Cardiac septum (tissue), 1 donor: ENCODE data around the gene TMX1. TPM values are rescaled to one million over a fixed set of nuclear protein-coding genes. Genes with fewer than 3 reads are reported as not detected.

ENCODE experiments used
- DNase-seq: peaks from one replicate; pipeline ENCODE4 v3.0.0-alpha.2; 2020; ENCODE audit warnings: low spot score
- intact Hi-C: fragments of 100-400 bp; cut with DNase I; formaldehyde crosslinking; loops from one replicate; pipeline ENCODE4 v1.14.0; 2022
- total RNA-seq: library from RNA; stranded (reverse); fragmentation: NEBNext Ultra II Directional; extraction: Animal tissue kit (Norgen Biotek cat#: 25700); gene quantifications from one replicate; pipeline ENCODE4 v1.2.1, GENCODE V29; 2021
- donor health status: DM: no; HTN: no; CAD: no.

TMX1 gene
- total RNA-seq, 1 donor from 2014 or later: 8.7 TPM

- intact Hi-C loops: loop anchor here (10.0 kb wide), 2 partner anchors 696 to 836 kb away; partner anchors contain the start of gene RTRAF
- DNase-seq: no peak
Measured at GRCh38 chr14:51289169-51289568, 49.1 kb downstream of the TMX1 start.

DNA sequence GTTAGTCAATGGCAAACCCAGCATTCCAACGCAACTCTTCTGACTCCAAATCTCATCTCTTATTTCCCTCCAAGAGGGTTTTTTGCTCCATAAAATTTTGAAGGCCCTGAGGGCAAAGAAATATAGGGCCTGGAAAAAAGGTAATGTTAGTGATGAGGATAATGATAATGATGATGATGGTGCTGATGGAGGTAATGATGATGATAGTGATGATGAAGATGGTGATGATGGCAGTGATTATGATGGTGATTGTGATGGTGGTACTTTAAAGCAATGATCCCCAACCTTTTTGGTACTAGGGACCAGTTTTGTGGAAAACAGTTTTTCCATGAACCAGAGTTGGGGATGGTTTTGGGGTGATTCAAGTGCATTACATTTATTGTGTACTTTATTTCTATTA, 50.1 kb downstream of the TMX1 start:
- DNase-seq: no peak
- intact Hi-C loops: no loop called here

DNA sequence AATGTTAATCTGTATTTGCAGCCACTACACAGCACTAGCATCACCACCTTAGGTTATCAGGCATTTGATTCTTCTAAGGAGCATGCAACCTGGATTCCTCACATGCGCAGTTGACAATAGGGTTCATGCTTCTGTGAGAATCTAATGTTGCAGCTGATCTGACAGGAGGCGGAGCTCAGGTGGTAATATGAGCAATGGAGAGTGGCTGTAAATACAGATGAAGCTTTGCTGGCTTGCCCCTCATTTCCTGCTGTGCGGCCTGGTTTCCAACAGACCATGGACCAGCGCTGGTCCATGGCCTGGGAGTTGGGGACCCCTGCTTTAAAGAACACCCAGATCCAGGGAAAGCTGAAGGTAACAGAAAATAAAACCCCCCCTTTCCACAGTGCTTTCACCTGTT, 51.0 kb downstream of the TMX1 start:
- intact Hi-C loops: no loop called here
- DNase-seq: no peak

GRCh38 chr14:51293149-51293911, 53.3 kb downstream of the TMX1 start:
- intact Hi-C loops: no loop called here

GRCh38 chr14:51293912-51294389, 53.9 kb downstream of the TMX1 start:
- intact Hi-C loops: no loop called here
- no peak for DNase-seq

More at GRCh38 chr14:51293149-51293911, 53.3 kb downstream of the TMX1 start:
- DNase-seq: no peak

- DNase-seq: no peak
- intact Hi-C loops: no loop called here
Measured at GRCh38 chr14:51294951-51295525, 55.0 kb downstream of the TMX1 start.

- DNase-seq: no peak
- intact Hi-C loops: no loop called here
Measured at GRCh38 chr14:51295646-51296263, 55.7 kb downstream of the TMX1 start.

DNA sequence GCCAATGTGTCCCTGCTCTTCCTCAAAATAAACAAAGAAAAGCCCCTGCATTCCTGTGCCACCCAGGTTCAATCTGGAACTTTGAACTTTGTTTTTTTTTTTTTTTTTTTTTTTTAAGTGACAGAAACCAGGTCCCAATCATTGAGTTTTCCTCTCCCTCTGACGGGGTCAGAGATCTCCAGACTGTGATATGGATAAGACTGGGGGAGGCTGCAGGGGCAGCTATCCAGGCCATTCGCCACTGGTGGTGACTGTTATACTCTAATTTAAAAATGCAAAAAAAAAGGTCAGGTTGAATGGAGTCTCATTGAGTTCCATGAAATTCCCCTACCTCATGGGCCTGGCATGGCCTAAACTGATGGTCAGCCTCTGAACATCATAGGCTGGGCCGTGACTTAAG, 57.0 kb downstream of the TMX1 start:
- intact Hi-C loops: no loop called here
- DNase-seq: no peak

- intact Hi-C loops: no loop called here
- DNase-seq: no peak
Measured at GRCh38 chr14:51298895-51299294, 58.8 kb downstream of the TMX1 start.

GRCh38 chr14:51302295-51303030, 62.4 kb downstream of the TMX1 start:
- no peak for DNase-seq
- intact Hi-C loops: no loop called here

GRCh38 chr14:51304438-51304837, 64.4 kb downstream of the TMX1 start:
- no peak for DNase-seq
- intact Hi-C loops: no loop called here

DNA sequence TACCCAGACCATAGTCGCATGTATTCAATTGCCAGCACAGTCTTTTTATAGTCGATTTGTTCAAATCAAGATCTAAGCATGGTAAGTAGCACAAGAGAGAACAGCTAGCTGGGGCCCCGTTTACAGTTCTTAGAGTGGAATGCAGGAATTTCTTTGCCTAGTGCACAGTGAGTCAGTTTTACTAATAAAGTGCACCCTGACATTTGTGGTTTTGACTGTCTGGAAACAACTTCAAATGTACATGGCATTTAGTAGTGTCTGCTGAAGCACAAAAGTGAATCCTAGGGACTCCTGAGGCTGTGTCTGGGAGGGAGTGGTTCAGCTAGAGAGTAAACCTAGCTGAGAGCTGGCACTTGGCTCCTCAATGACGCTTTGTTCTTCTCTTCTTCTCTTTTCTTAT, 64.9 kb downstream of the TMX1 start:
- DNase-seq: no peak
- intact Hi-C loops: no loop called here

DNA sequence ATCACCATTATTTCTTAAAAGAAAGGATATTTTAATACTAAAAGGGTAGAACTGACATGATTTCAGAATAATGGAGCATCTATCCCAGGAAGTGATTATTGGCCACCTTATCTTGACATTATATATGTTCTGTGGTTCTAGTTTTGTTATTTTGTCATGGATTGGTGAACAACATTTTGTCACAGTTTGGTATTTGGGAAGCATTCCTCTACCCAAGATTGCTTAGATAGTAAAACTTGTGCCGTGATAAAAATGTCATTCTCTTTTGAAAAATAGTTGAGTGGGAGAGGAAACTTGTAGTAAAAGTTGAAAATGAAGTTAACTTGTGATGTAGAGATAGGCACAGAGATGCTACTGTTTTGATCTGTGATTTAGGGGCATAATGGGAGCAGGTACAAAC, 65.7 kb downstream of the TMX1 start:
- intact Hi-C loops: no loop called here
- DNase-seq: no peak

Other genes with a start within 250 kb of the TMX1 start
- 1.5 TPM for gene TRIM9, start 145.1 kb upstream of the TMX1 start, total RNA-seq